Glutamatergic neuron (in vitro differentiated cells): ENCODE data around the gene COX19. TPM values are rescaled to one million over a fixed set of nuclear protein-coding genes. Genes with fewer than 3 reads are reported as not detected.
A peak's percentile ranks its signal among the peaks of the same experiment; 100 is the strongest.

Source experiments
- DNase-seq: peaks from one replicate; pipeline ENCODE4 v3.0.0; 2022
- H3K27ac Mint-ChIP-seq: one replicate; pipeline ENCODE4 v1.8.0; 2020; ENCODE audit warnings: mild to moderate bottlenecking, mixed read lengths, inconsistent platforms; ENCODE audit not compliant: unreplicated experiment
- H3K27me3 Mint-ChIP-seq: one replicate; pipeline ENCODE4 v1.8.0; 2020; ENCODE audit warnings: mild to moderate bottlenecking, moderate library complexity, mixed read lengths, inconsistent platforms; ENCODE audit not compliant: unreplicated experiment
- H3K36me3 Mint-ChIP-seq: one replicate; pipeline ENCODE4 v1.8.0; 2020; ENCODE audit warnings: mild to moderate bottlenecking, mixed read lengths, inconsistent platforms; ENCODE audit not compliant: unreplicated experiment
- H3K4me1 Mint-ChIP-seq: one replicate; pipeline ENCODE4 v1.8.0; 2020; ENCODE audit warnings: mild to moderate bottlenecking, low read depth, mixed read lengths, inconsistent platforms; ENCODE audit not compliant: unreplicated experiment
- H3K4me3 Mint-ChIP-seq: one replicate; pipeline ENCODE4 v1.8.0; 2020; ENCODE audit warnings: mild to moderate bottlenecking, mixed read lengths, inconsistent platforms; ENCODE audit not compliant: unreplicated experiment
- H3K9me3 Mint-ChIP-seq: one replicate; pipeline ENCODE4 v1.8.0; 2020; ENCODE audit warnings: mild to moderate bottlenecking, moderate library complexity, mixed read lengths, inconsistent platforms; ENCODE audit not compliant: unreplicated experiment
- CTCF ChIP-seq: fragments of 200-600 bp; sonication (generic); IDR thresholded peaks from one replicate; pipeline ENCODE4 v1.5.0; 2021; ENCODE audit not compliant: partially characterized antibody, unreplicated experiment
- total RNA-seq: library from RNA; stranded (reverse); fragmentation: NEBNext Ultra II Directional; extraction: Animal tissue kit (Norgen Biotek cat#: 25700); gene quantifications from one replicate; pipeline ENCODE4 v1.2.1, GENCODE V29; 2021; ENCODE audit not compliant: unreplicated experiment

Gene COX19
- total RNA-seq, 1 donor from 2014 or later = 18.4 TPM

GRCh38 chr7:949021-949934, 26.1 kb downstream of the COX19 start:
- Mint-ChIP-seq H3K4me3 (no peak overlapping the region), H3K27me3 (peaks cover 5% of the 10 kb centered on the region), H3K4me1 (no peaks in the 10 kb centered on the region), H3K27ac (no peak overlapping the region), H3K36me3 (no peaks in the 10 kb centered on the region), H3K9me3 (peaks cover 6% of the 10 kb centered on the region)
- no peak for TF ChIP-seq CTCF
- DNase-seq = peak; percentile 3

GRCh38 chr7:947391-948210, 27.7 kb downstream of the COX19 start:
- Mint-ChIP-seq H3K36me3 (no peaks in the 10 kb centered on the region), H3K27ac (no peak overlapping the region), H3K4me1 (no peaks in the 10 kb centered on the region), H3K9me3 (peaks cover 5% of the 10 kb centered on the region), H3K4me3 (no peak overlapping the region), H3K27me3 (peaks cover 5% of the 10 kb centered on the region)
- TF ChIP-seq CTCF = no peak
- no peak for DNase-seq

GRCh38 chr7:946256-946996, 28.9 kb downstream of the COX19 start:
- no peaks in the 10 kb centered on the region for H3K4me1 Mint-ChIP-seq
- no peak overlapping the region for H3K4me3 Mint-ChIP-seq
- peaks cover 6% of the 10 kb centered on the region for H3K9me3 Mint-ChIP-seq
- no peak for TF ChIP-seq CTCF
- DNase-seq = no peak
- H3K27ac Mint-ChIP-seq = no peak overlapping the region
- H3K27me3 Mint-ChIP-seq = peaks cover 7% of the 10 kb centered on the region
- H3K36me3 Mint-ChIP-seq = peaks cover 6% of the 10 kb centered on the region

- Mint-ChIP-seq H3K27me3 (peaks cover 8% of the 10 kb centered on the region), H3K4me3 (no peak overlapping the region), H3K27ac (no peak overlapping the region), H3K9me3 (peaks cover 6% of the 10 kb centered on the region), H3K36me3 (peaks cover 12% of the 10 kb centered on the region), H3K4me1 (no peaks in the 10 kb centered on the region)
- no peak for TF ChIP-seq CTCF
- no peak for DNase-seq
These were observed 29.6 kb downstream of the COX19 start for GRCh38 chr7:945556-946255.
